ENCODE data around the gene RBM14. TPM values are rescaled to one million over a fixed set of nuclear protein-coding genes. Genes with fewer than 3 reads are reported as not detected.

Gene RBM14
- total RNA-seq, 2 donors from 2014 or later = 29.8 to 37.6 TPM

- Histone ChIP-seq H3K27me3 (no peaks in the 10 kb centered on the region), H3K4me1 (peaks cover 17% of the 10 kb centered on the region), H3K4me3 (no peak overlapping the region), H3K27ac (no peak overlapping the region), H3K9me3 (no peaks in the 10 kb centered on the region), H3K36me3 (replicated peaks in 1 of 2; ENCODE audit: insufficient read depth in 1 of 2, low read depth in 2 of 2) (no peaks in the 10 kb centered on the region)
- 76% methylated on average over 5 of the region's 5 CpGs for WGBS, 2 donors
- no peak for TF ChIP-seq POLR2A (IDR thresholded peaks at IDR 0.05)
- TF ChIP-seq, protein P1, sequence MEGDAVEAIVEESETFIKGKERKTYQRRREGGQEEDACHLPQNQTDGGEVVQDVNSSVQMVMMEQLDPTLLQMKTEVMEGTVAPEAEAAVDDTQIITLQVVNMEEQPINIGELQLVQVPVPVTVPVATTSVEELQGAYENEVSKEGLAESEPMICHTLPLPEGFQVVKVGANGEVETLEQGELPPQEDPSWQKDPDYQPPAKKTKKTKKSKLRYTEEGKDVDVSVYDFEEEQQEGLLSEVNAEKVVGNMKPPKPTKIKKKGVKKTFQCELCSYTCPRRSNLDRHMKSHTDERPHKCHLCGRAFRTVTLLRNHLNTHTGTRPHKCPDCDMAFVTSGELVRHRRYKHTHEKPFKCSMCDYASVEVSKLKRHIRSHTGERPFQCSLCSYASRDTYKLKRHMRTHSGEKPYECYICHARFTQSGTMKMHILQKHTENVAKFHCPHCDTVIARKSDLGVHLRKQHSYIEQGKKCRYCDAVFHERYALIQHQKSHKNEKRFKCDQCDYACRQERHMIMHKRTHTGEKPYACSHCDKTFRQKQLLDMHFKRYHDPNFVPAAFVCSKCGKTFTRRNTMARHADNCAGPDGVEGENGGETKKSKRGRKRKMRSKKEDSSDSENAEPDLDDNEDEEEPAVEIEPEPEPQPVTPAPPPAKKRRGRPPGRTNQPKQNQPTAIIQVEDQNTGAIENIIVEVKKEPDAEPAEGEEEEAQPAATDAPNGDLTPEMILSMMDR (IDR thresholded peaks at IDR 0.05) = no peak
- ATAC-seq = no peak
- intact Hi-C loops (cut with DNase I) = no loop called here
- DNase-seq = no peak
Measured at GRCh38 chr11:66670816-66671215, 54.4 kb downstream of the RBM14 start.

DNA sequence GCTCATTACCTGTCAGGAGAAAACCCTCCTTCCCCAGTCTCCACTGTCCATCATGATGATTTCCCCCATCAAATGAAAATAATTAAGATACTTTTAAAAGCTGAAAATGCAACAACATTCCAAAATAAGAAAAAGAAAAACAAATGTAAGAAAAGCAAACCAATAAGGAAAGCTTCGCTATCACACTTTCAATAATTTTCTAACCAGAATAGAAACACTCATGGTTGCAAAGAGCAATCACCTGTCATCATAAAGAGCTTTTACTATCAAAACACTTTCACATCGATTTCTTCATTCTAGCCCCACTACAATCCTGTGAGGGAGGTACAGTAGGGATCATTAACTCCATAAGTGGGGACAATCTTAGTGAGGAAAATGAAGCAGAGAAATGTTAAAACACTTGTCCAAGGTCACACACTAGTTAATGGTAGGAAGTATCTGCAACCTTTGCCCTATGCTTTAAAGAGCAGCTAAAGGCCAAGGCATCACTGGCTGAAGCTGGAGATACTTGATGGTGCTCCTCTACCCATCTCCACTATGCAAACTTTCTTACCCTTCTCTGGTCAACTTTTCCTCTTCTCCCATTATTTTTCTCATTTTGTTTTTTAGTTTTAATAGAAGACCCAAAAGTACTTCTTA, 58.7 kb downstream of the RBM14 start:
- intact Hi-C loops (cut with DNase I) = no loop called here
- ATAC-seq (no peak), DNase-seq (no peak)
- TF ChIP-seq, protein P1 (IDR thresholded peaks at IDR 0.05) = no peak
- no peak for TF ChIP-seq POLR2A (IDR thresholded peaks at IDR 0.05)
- Histone ChIP-seq H3K4me1 (peaks cover 37% of the 10 kb centered on the region), H3K9me3 (no peaks in the 10 kb centered on the region), H3K27ac (no peak overlapping the region), H3K4me3 (no peak overlapping the region), H3K36me3 (replicated peaks in 1 of 2; ENCODE audit: insufficient read depth in 1 of 2, low read depth in 2 of 2) (no peaks in the 10 kb centered on the region), H3K27me3 (no peaks in the 10 kb centered on the region)
- 52 to 63% methylated on average over 2 of the region's 2 CpGs for WGBS, 2 donors

DNA sequence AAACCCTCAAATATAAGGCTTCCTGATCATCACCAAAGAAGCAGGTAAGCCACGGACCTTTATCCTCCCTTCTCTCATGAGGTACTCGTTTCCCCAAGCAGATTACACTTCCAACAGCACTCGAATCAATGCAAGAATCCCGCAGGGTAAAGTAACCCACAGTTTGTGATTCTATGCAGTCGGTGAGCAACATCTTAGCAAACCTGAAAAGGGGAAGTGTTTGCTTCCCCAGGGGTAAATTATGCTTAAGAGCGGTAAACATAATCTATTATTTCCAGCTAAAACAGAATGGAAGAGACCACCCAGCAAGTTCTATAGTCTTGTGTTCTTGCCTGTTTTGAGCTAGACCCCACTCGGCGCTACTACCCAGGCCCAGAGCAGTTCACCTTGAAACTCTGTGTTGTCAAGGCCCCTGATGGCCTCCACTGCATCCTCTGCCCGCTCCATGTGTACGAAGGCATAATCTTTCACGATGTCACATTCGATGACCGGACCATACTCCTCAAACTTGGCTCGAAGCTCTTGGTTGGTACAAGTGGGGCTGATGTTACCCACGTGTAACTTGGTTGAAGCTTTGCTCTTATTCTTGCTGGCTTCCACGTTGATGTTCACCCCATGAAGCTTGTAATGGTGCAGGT, 60.0 kb downstream of the RBM14 start:
- no peaks in the 10 kb centered on the region for H3K36me3 ChIP-seq (replicated peaks in 1 of 2; ENCODE audit: insufficient read depth in 1 of 2, low read depth in 2 of 2)
- ATAC-seq = no peak
- peaks cover 34% of the 10 kb centered on the region for H3K4me1 ChIP-seq
- no peak for DNase-seq
- no peak for TF ChIP-seq POLR2A (IDR thresholded peaks at IDR 0.05)
- TF ChIP-seq, protein P1 (IDR thresholded peaks at IDR 0.05) = no peak
- no peaks in the 10 kb centered on the region for H3K9me3 ChIP-seq
- 51 to 58% methylated on average over 16 of the region's 16 CpGs for WGBS, 2 donors
- no peaks in the 10 kb centered on the region for H3K27me3 ChIP-seq
- H3K4me3 ChIP-seq = no peak overlapping the region
- intact Hi-C loops (cut with DNase I) = no loop called here
- no peak overlapping the region for H3K27ac ChIP-seq

Small RNA genes lying within 50 kb of the gene (small RNA-seq; reads per million reads assigned to genes)
- gene RNU4-39P = not detected

Other genes with a start within 250 kb of the RBM14 start
- 10 to 100 TPM in 1 of 2 donors, 1 to 10 TPM in 1; 5.4 to 14.2 TPM for gene SLC29A2, start 244.9 kb upstream of the RBM14 start, total RNA-seq
- not detected for gene NPAS4, start 195.6 kb upstream of the RBM14 start, total RNA-seq
- 10 to 100 TPM; 20.8 to 22.1 TPM for gene MRPL11, start 177.8 kb upstream of the RBM14 start, total RNA-seq
- 10 to 100 TPM in 1 of 2 donors, 1 to 10 TPM in 1; 7.6 to 10.9 TPM for gene PELI3, start 149.7 kb upstream of the RBM14 start, total RNA-seq
- 10 to 100 TPM; 15.8 to 52.4 TPM for gene DPP3, start 136.2 kb upstream of the RBM14 start, total RNA-seq
- 10 to 100 TPM; 49.0 to 58.0 TPM for gene BBS1, start 106.0 kb upstream of the RBM14 start, total RNA-seq
- 10 to 100 TPM; 15.8 to 22.3 TPM for gene ZDHHC24, start 70.6 kb upstream of the RBM14 start, total RNA-seq
- gene ACTN3, start 69.7 kb upstream of the RBM14 start, total RNA-seq = not detected
- 10 to 100 TPM; 55.8 to 61.3 TPM for gene CTSF, start 48.0 kb upstream of the RBM14 start, total RNA-seq
- under 1 TPM in 1 of 2 donors, not detected in 1; under 0.01 TPM for gene CCDC87, start 23.6 kb upstream of the RBM14 start, total RNA-seq
- gene CCS, start 23.4 kb upstream of the RBM14 start, total RNA-seq = 10 to 100 TPM; 26.5 to 33.9 TPM
- gene RBM4, start 22.1 kb downstream of the RBM14 start, total RNA-seq = 10 to 100 TPM; 44.2 to 71.1 TPM
- 10 to 100 TPM; 13.2 to 22.6 TPM for gene RBM4B, start 61.3 kb downstream of the RBM14 start, total RNA-seq
- 10 to 100 TPM; 40.0 to 52.1 TPM for gene SPTBN2, start 112.6 kb downstream of the RBM14 start, total RNA-seq
- gene RCE1, start 226.8 kb downstream of the RBM14 start, total RNA-seq = 10 to 100 TPM; 14.3 to 18.8 TPM
- gene LRFN4, start 240.4 kb downstream of the RBM14 start, total RNA-seq = 1 to 10 TPM; 2.3 to 3.0 TPM

Measured in body of pancreas (tissue), 4 donors.